Epithelial cell of umbilical artery (primary cell): ENCODE results near the gene B3GNT3. TPM values are rescaled to one million over a fixed set of nuclear protein-coding genes. Genes with fewer than 3 reads are reported as not detected.

Experiments
- total RNA-seq: library from RNA; depleted of rRNA; stranded (reverse); fragments of >200 nt; gene quantifications from 2 replicates; pipeline ENCODE4 v1.2.3, GENCODE V29; 2014

The B3GNT3 gene
- not detected in 2 replicates for total RNA-seq

DNA sequence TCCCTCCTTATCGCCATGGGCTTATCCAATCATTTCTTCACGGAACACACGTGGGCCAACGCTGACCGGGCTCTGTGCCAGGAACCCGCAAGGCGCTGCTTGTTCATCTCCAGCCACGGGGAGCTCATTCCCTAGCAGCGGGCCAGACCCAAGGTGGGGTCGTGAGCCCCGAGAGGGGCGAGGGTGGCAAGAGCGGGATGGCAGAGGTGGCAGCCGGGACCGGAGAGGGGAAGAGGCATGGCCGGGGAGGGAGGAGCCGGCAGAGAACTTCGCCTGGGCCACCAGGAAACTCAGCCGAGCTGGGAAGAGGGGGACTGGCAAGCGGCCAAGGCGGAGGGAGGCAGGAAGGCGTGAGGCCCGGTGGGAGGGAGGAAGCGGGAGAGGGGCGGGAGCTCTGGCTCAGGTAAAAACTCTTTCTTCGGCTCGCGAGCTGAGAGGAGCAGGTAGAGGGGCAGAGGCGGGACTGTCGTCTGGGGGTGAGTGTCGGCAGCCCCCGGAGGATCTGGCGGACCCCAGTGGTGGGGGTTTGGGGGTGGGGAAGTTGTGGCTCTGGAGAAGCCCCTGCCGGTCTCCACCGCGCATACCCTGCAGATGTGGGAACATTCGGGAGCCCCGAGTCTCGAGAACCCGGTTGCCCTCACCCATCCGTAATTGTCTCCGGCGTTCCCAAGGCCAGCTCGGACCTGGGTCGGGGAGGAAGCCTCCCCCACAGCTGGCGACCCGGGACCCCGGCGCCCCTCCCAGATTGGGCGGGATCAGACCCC, at the start of gene B3GNT3:
Gene B3GNT3 (plus strand): TSS at position 408 of the 764 bp plus-strand sequence. CDS start 12,670 bp downstream, outside the sequence.

DNA sequence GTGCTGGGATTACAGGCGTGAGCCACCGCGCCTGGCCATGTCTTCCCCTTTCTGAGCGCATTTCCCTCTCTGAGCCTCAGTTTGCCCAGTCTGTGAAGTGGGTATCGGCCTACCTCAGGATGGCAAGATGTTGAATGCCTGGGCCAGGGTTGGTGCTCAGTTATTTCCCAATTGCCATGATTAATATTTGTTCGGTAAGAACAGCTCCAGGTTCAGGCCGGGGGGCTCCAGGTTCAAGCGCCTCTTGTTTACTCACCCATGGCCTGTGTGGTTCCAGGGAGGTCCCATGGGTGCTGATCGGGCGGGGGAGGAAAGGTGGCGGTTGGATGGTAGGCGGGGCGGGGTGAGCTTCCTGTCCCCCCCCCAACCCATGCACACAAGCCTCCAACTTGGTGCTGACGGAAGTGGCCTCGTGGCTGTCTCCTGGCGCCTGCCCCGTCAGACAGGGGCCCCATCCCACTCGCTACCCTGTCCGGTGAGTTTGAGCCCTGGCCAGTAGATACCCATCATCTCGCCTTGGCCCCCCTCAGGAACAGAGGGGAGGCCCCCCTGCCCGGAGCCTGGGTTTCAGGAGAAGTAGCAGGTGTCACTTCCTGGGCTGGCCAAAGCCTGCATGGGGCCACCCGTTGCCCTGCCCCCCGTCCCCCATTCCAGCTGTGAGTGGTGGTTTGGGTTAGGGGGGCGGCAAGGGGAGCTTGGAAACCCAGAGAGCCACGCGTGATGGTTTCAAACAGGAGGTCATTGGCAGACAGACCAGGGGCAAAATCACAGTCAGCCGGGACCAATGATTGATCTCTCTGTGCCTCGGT, 43.6 kb upstream of the B3GNT3 start, which contains the start of gene FCHO1:
Gene FCHO1 (plus strand): TSS at position 375 of the 809 bp plus-strand sequence. CDS start 3,688 bp downstream, outside the sequence.

GRCh38 chr19:17821190-17821589, 26.3 kb downstream of the B3GNT3 start, which contains the start of gene INSL3:
Gene INSL3, minus strand, starts transcription at chr19:17821519. Its CDS starts 13 bp downstream, at chr19:17821506.

GRCh38 chr19:17847538-17848366, 52.8 kb downstream of the B3GNT3 start, which contains the start of gene JAK3:
Gene JAK3, minus strand, starts transcription at chr19:17847982. Its CDS starts 3,565 bp downstream, at chr19:17844417.

DNA sequence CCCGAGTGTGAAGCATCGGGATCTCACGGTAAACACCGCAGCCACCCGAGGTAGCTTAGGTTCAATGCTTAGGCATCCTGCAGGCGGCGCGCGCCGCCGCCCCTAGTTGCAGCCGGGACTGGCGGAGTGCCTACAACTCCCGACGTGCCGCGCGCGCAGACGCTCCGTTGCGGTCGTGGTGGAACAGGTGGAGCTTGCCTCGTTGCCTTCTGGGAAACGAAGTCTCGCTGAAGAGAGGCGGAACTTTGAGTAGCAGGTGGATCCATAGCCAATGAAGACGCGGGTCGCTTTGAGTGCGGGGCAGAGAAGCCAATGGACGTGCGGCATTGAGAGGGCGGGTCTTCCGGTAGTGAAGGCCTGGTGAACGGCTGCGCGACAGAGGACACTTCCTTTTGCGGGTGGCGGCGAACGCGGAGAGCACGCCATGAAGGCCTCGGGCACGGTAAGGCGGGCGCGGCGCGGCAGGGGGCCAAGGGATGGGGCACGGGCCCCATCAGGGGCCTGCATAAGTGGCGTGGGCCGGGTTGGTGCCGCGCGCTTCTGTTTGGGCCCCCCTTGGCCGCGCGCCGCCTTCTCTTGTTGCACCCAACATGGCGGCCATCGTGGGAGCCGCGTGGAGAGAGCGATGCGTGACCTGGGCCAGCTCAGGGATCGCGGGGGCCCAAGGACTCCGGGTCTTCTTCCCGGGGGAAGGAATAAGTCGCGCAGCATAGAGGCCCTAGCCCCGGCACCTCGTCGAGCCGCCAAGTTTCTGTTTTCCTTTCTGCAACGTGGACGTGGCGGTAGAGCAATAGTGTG, 64.8 kb downstream of the B3GNT3 start, which contains the start of gene RPL18A:
Gene RPL18A (plus strand): TSS at position 378 of the 798 bp plus-strand sequence. CDS start 47 bp downstream, at position 425.

Other genes with a start within 250 kb of the B3GNT3 start
- 72.8 and 87.1 TPM in 2 replicates for gene COLGALT1, start 239.5 kb upstream of the B3GNT3 start, total RNA-seq
- gene UNC13A, start 106.8 kb upstream of the B3GNT3 start, total RNA-seq, result under 0.01 TPM in 1 of 2 replicates, not detected in the other
- 24.6 and 50.7 TPM in 2 replicates for gene MAP1S, start 75.7 kb upstream of the B3GNT3 start, total RNA-seq
- gene FCHO1, start 43.7 kb upstream of the B3GNT3 start, total RNA-seq, result 0.65 and 1.1 TPM in 2 replicates
- gene INSL3, start 26.4 kb downstream of the B3GNT3 start, total RNA-seq, result not detected in 2 replicates
- gene JAK3, start 52.8 kb downstream of the B3GNT3 start, total RNA-seq, result 1.6 and 5.0 TPM in 2 replicates
- gene RPL18A, start 64.8 kb downstream of the B3GNT3 start, total RNA-seq, result 858 and 936 TPM in 2 replicates
- gene SLC5A5, start 76.8 kb downstream of the B3GNT3 start, total RNA-seq, result not detected in 2 replicates
- gene CCDC124, start 137.9 kb downstream of the B3GNT3 start, total RNA-seq, result 46.1 and 54.0 TPM in 2 replicates
- not detected in 2 replicates for gene KCNN1, start 172.0 kb downstream of the B3GNT3 start, total RNA-seq
- gene ARRDC2, start 213.0 kb downstream of the B3GNT3 start, total RNA-seq, result 12.0 and 14.3 TPM in 2 replicates